Thyroid gland (tissue), 4 donors: ENCODE results near the gene MRC1.

Experiments
- CTCF ChIP-seq, 6 experiments: fragments of 200-600 bp in 3 of 6; fragments of 450-650 bp in 3 of 6; sonication (generic) in 3 of 6; IDR thresholded peaks; one replicate each; pipeline ENCODE4 v1.5.1; 2016 to 2019; ENCODE audit warnings: antibody characterized with exemption in 6 of 6, mild to moderate bottlenecking in 2 of 6, inconsistent platforms in 1 of 6, moderate library complexity in 1 of 6
- POLR2A ChIP-seq, 2 donors: fragments of 450-650 bp; IDR thresholded peaks; one replicate each; pipeline ENCODE4 v1.6.1; 2017; ENCODE audit warnings: antibody characterized with exemption in 2 of 2, mild to moderate bottlenecking in 2 of 2, moderate library complexity in 1 of 2

GRCh38 chr10:17877121-17877520, 68.0 kb downstream of the MRC1 start:
- TF ChIP-seq CTCF (IDR thresholded peaks at IDR 0.05) (no peak), POLR2A (IDR thresholded peaks at IDR 0.05) (no peak)
